Measurements from ENCODE around the gene ERBB4. TPM values are rescaled to one million over a fixed set of nuclear protein-coding genes. Genes with fewer than 3 reads are reported as not detected.

The ERBB4 gene
- total RNA-seq, 1 donor from 2014 or later = 1.8 TPM

- Mint-ChIP-seq H3K27me3 (ENCODE audit: unreplicated experiment) (no peaks in the 10 kb centered on the region), H3K9me3 (ENCODE audit: unreplicated experiment) (peaks cover 4% of the 10 kb centered on the region), H3K4me1 (ENCODE audit: low read depth, unreplicated experiment) (peaks cover 2% of the 10 kb centered on the region), H3K4me3 (ENCODE audit: unreplicated experiment) (no peak overlapping the region), H3K36me3 (ENCODE audit: unreplicated experiment) (no peaks in the 10 kb centered on the region), H3K27ac (ENCODE audit: unreplicated experiment) (no peak overlapping the region)
- no peak for DNase-seq
- TF ChIP-seq CTCF (IDR thresholded peaks at IDR 0.05; ENCODE audit: partially characterized antibody, unreplicated experiment) = no peak
Observed at GRCh38 chr2:212330263-212330662, 208.3 kb downstream of the ERBB4 start.

GRCh38 chr2:212328712-212329496 is 209.7 kb downstream of the ERBB4 start:
- H3K27me3 Mint-ChIP-seq (ENCODE audit: unreplicated experiment) = no peaks in the 10 kb centered on the region
- TF ChIP-seq CTCF (IDR thresholded peaks at IDR 0.05; ENCODE audit: partially characterized antibody, unreplicated experiment) = no peak
- H3K9me3 Mint-ChIP-seq (ENCODE audit: unreplicated experiment) = peaks cover 1% of the 10 kb centered on the region
- no peaks in the 10 kb centered on the region for H3K4me1 Mint-ChIP-seq (ENCODE audit: low read depth, unreplicated experiment)
- no peak for DNase-seq
- H3K4me3 Mint-ChIP-seq (ENCODE audit: unreplicated experiment) = no peak overlapping the region
- H3K27ac Mint-ChIP-seq (ENCODE audit: unreplicated experiment) = no peak overlapping the region
- no peaks in the 10 kb centered on the region for H3K36me3 Mint-ChIP-seq (ENCODE audit: unreplicated experiment)

DNA sequence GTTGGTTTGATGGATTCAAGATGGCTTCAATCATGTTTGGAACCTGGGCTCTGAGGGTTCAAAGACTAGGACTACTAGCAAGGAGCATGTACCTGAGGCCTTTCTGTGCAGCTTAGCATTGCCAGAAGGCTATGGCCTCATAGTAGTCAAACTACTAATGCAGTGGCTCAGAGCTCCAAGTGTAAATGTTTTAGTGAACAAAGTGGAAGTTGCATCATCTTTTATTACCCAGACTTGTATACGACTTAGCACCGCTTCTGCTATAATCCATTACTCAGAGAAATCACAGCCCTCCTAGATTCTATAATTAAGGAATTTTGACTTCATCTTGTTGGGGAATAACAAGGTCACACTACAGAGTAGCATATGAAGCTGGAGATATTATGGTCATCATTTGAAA is 210.5 kb downstream of the ERBB4 start:
- DNase-seq = no peak
- H3K4me3 Mint-ChIP-seq (ENCODE audit: unreplicated experiment) = no peak overlapping the region
- TF ChIP-seq CTCF (IDR thresholded peaks at IDR 0.05; ENCODE audit: partially characterized antibody, unreplicated experiment) = no peak
- H3K27me3 Mint-ChIP-seq (ENCODE audit: unreplicated experiment) = no peaks in the 10 kb centered on the region
- H3K27ac Mint-ChIP-seq (ENCODE audit: unreplicated experiment) = no peak overlapping the region
- peaks cover 1% of the 10 kb centered on the region for H3K9me3 Mint-ChIP-seq (ENCODE audit: unreplicated experiment)
- H3K36me3 Mint-ChIP-seq (ENCODE audit: unreplicated experiment) = no peaks in the 10 kb centered on the region
- no peaks in the 10 kb centered on the region for H3K4me1 Mint-ChIP-seq (ENCODE audit: low read depth, unreplicated experiment)

GRCh38 chr2:212327171-212327809 is 211.3 kb downstream of the ERBB4 start:
- Mint-ChIP-seq H3K36me3 (ENCODE audit: unreplicated experiment) (no peaks in the 10 kb centered on the region), H3K27me3 (ENCODE audit: unreplicated experiment) (no peaks in the 10 kb centered on the region), H3K4me1 (ENCODE audit: low read depth, unreplicated experiment) (no peaks in the 10 kb centered on the region), H3K27ac (ENCODE audit: unreplicated experiment) (no peak overlapping the region), H3K9me3 (ENCODE audit: unreplicated experiment) (peaks cover 1% of the 10 kb centered on the region), H3K4me3 (ENCODE audit: unreplicated experiment) (no peak overlapping the region)
- no peak for DNase-seq
- TF ChIP-seq CTCF (IDR thresholded peaks at IDR 0.05; ENCODE audit: partially characterized antibody, unreplicated experiment) = no peak

DNA sequence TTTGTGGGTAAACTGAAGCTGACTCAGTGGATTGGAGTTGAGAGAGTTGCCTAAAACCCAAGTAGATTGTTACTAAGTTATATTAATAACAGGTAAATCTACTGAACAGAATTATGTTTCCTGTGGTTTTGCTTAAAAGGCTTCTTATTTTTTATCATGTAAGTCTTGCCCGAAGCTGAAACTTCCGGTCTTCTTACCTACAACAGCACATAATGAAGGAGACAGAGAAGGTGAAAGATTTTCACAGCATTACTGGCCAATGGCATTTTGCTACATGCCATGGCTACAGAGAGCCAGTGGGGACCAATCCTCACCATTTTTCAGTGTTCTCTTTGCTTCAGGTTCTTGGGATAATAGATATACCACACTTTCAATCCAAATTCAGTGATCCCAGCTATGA is 220.0 kb downstream of the ERBB4 start:
- Mint-ChIP-seq H3K9me3 (ENCODE audit: unreplicated experiment) (no peaks in the 10 kb centered on the region), H3K27me3 (ENCODE audit: unreplicated experiment) (no peaks in the 10 kb centered on the region), H3K27ac (ENCODE audit: unreplicated experiment) (no peak overlapping the region), H3K4me3 (ENCODE audit: unreplicated experiment) (no peak overlapping the region), H3K4me1 (ENCODE audit: low read depth, unreplicated experiment) (no peaks in the 10 kb centered on the region), H3K36me3 (ENCODE audit: unreplicated experiment) (no peaks in the 10 kb centered on the region)
- no peak for DNase-seq
- no peak for TF ChIP-seq CTCF (IDR thresholded peaks at IDR 0.05; ENCODE audit: partially characterized antibody, unreplicated experiment)
